Astrocyte (in vitro differentiated cells and primary cell): ENCODE measurements around the gene DHX8.
"Not testable (repeated sequence)": the region's sequence is repeated elsewhere in the genome, so short reads cannot be mapped to it uniquely, and the experiment has no call there.

Experiments
- CTCF ChIP-seq: IDR thresholded peaks from 2 replicates; pipeline ENCODE4 v1.5.1; 2011; ENCODE audit warnings: low read depth, mild to moderate bottlenecking, inconsistent platforms, low read length, moderate library complexity; ENCODE audit not compliant: insufficient read depth
- EZH2 ChIP-seq: IDR thresholded peaks from 2 replicates; pipeline ENCODE4 v1.6.1; 2012; ENCODE audit warnings: mild to moderate bottlenecking, low read length, inconsistent platforms; ENCODE audit not compliant: insufficient read depth

GRCh38 chr17:43462569-43462968 lies 21.2 kb upstream of the DHX8 start:
- not testable (repeated sequence) for TF ChIP-seq CTCF, EZH2
